OCI-LY1 (cell line): ENCODE results near the gene IFNGR1.

ENCODE experiments used
- H2AFZ ChIP-seq: fragments of 200-600 bp; sonication (generic), shearing (Covaris generic); 2 replicates; pipeline ENCODE4 v1.6.0; 2014; ENCODE audit warnings: antibody characterized with exemption, mild to moderate bottlenecking, low read length
- H3F3A ChIP-seq: fragments of 200-600 bp; sonication (generic), shearing (Covaris generic); 2 replicates; pipeline ENCODE4 v1.6.0; 2014; ENCODE audit warnings: mild to moderate bottlenecking, antibody characterized with exemption, low read length, moderate library complexity; ENCODE audit not compliant: insufficient read depth
- H3K27ac ChIP-seq: fragments of 200-600 bp; sonication (generic); 2 replicates; pipeline ENCODE4 v1.5.1; 2014; ENCODE audit warnings: low read length, mixed run types, mild to moderate bottlenecking, low read depth; ENCODE audit not compliant: poor library complexity, severe bottlenecking
- H3K27me3 ChIP-seq: fragments of 200-600 bp; sonication (generic); 2 replicates; pipeline ENCODE4 v1.6.0; 2014; ENCODE audit warnings: antibody characterized with exemption, mild to moderate bottlenecking, low read length, moderate library complexity; ENCODE audit not compliant: insufficient read depth
- H3K36me3 ChIP-seq: fragments of 200-600 bp; sonication (generic); 2 replicates; pipeline ENCODE4 v1.6.1; 2014; ENCODE audit warnings: mild to moderate bottlenecking, antibody characterized with exemption, low read length, moderate library complexity, mixed read lengths; ENCODE audit not compliant: insufficient read depth
- H3K4me1 ChIP-seq: fragments of 200-600 bp; sonication (generic); 2 replicates; pipeline ENCODE4 v1.5.1; 2014; ENCODE audit warnings: mild to moderate bottlenecking, low read length, moderate library complexity; ENCODE audit not compliant: insufficient read depth, severe bottlenecking
- H3K4me2 ChIP-seq: fragments of 200-600 bp; sonication (generic), shearing (Covaris generic); 2 replicates; pipeline ENCODE4 v1.6.1; 2014; ENCODE audit warnings: low read length
- H3K4me3 ChIP-seq: fragments of 200-600 bp; sonication (generic); 2 replicates; pipeline ENCODE4 v1.5.1; 2014; ENCODE audit warnings: low read length, low read depth, mild to moderate bottlenecking, mixed read lengths; ENCODE audit not compliant: poor library complexity, severe bottlenecking
- H3K79me2 ChIP-seq: fragments of 200-600 bp; shearing (Covaris generic); 2 replicates; pipeline ENCODE4 v1.6.1; 2016; ENCODE audit warnings: mixed run types, low read length, mixed read lengths; ENCODE audit not compliant: insufficient read depth
- H3K9ac ChIP-seq: fragments of 200-600 bp; sonication (generic), shearing (Covaris generic); 2 replicates; pipeline ENCODE4 v1.6.1; 2014; ENCODE audit warnings: mild to moderate bottlenecking, low read length, mixed read lengths
- H3K9me2 ChIP-seq: fragments of 200-600 bp; sonication (generic), shearing (Covaris generic); 2 replicates; pipeline ENCODE4 v1.6.1; 2014; ENCODE audit warnings: low read depth, mild to moderate bottlenecking, low read length, mixed read lengths
- H3K9me3 ChIP-seq: fragments of 200-600 bp; shearing (Covaris generic); 2 replicates; pipeline ENCODE4 v1.6.1; 2014; ENCODE audit warnings: low read length, mixed read lengths
- H4K20me1 ChIP-seq: fragments of 200-600 bp; sonication (generic), shearing (Covaris generic); 2 replicates; pipeline ENCODE4 v1.6.0; 2016; ENCODE audit warnings: mild to moderate bottlenecking, low read length; ENCODE audit not compliant: insufficient read depth
- CTCF ChIP-seq: fragments of 200-600 bp; sonication (generic), shearing (Covaris generic); IDR thresholded peaks from 2 replicates; pipeline ENCODE4 v1.5.1; 2017; ENCODE audit warnings: mild to moderate bottlenecking, antibody characterized with exemption, low read length, moderate library complexity, mixed read lengths
- EZH2 ChIP-seq: fragments of 200-600 bp; sonication (generic), shearing (Covaris generic); IDR thresholded peaks from 2 replicates; pipeline ENCODE4 v1.8.0; 2017; ENCODE audit warnings: borderline replicate concordance, mixed run types, mild to moderate bottlenecking, antibody characterized with exemption, low read length, moderate library complexity, mixed read lengths

IFNGR1 gene

GRCh38 chr6:137155830-137156229 is 63.4 kb downstream of the IFNGR1 start:
- no peak overlapping the region for H3K4me3 ChIP-seq
- no peak overlapping the region for H3K4me2 ChIP-seq
- H3K36me3 ChIP-seq = no peaks in the 10 kb centered on the region
- no peaks in the 10 kb centered on the region for H3K9me2 ChIP-seq
- H3K27me3 ChIP-seq = no peaks in the 10 kb centered on the region
- no peak overlapping the region for H2AFZ ChIP-seq
- no peak for TF ChIP-seq EZH2
- no peaks in the 10 kb centered on the region for H3K79me2 ChIP-seq
- no peak overlapping the region for H3K27ac ChIP-seq
- H3K9me3 ChIP-seq = no peaks in the 10 kb centered on the region
- H3F3A ChIP-seq = no peaks in the 10 kb centered on the region
- H3K9ac ChIP-seq = no peak overlapping the region
- no peaks in the 10 kb centered on the region for H4K20me1 ChIP-seq
- no peaks in the 10 kb centered on the region for H3K4me1 ChIP-seq

- Histone ChIP-seq H3F3A (no peaks in the 10 kb centered on the region), H3K9me3 (no peaks in the 10 kb centered on the region), H3K9ac (no peak overlapping the region), H3K27ac (no peak overlapping the region), H3K27me3 (no peaks in the 10 kb centered on the region), H3K4me1 (no peaks in the 10 kb centered on the region), H3K4me3 (no peak overlapping the region), H3K9me2 (no peaks in the 10 kb centered on the region), H3K79me2 (no peaks in the 10 kb centered on the region), H3K4me2 (no peak overlapping the region), H4K20me1 (no peaks in the 10 kb centered on the region), H2AFZ (no peak overlapping the region), H3K36me3 (no peaks in the 10 kb centered on the region)
- TF ChIP-seq CTCF (no peak), EZH2 (no peak)
Measured at GRCh38 chr6:137150072-137150471, 69.1 kb downstream of the IFNGR1 start.

GRCh38 chr6:137149035-137149393 is 70.2 kb downstream of the IFNGR1 start:
- no peaks in the 10 kb centered on the region for H3K36me3 ChIP-seq
- H4K20me1 ChIP-seq = no peaks in the 10 kb centered on the region
- H3K9me2 ChIP-seq = no peaks in the 10 kb centered on the region
- no peak overlapping the region for H3K4me2 ChIP-seq
- H3K4me3 ChIP-seq = no peak overlapping the region
- TF ChIP-seq EZH2 = no peak
- no peak for TF ChIP-seq CTCF
- H2AFZ ChIP-seq = no peak overlapping the region
- H3K79me2 ChIP-seq = no peaks in the 10 kb centered on the region
- H3F3A ChIP-seq = no peaks in the 10 kb centered on the region
- no peak overlapping the region for H3K27ac ChIP-seq
- no peaks in the 10 kb centered on the region for H3K4me1 ChIP-seq
- no peak overlapping the region for H3K9ac ChIP-seq
- H3K9me3 ChIP-seq = no peaks in the 10 kb centered on the region
- no peaks in the 10 kb centered on the region for H3K27me3 ChIP-seq

GRCh38 chr6:137148306-137149034 is 70.7 kb downstream of the IFNGR1 start:
- no peaks in the 10 kb centered on the region for H3K36me3 ChIP-seq
- no peaks in the 10 kb centered on the region for H3K9me3 ChIP-seq
- no peaks in the 10 kb centered on the region for H3F3A ChIP-seq
- H2AFZ ChIP-seq = no peak overlapping the region
- H3K27me3 ChIP-seq = no peaks in the 10 kb centered on the region
- no peak overlapping the region for H3K4me3 ChIP-seq
- H3K4me2 ChIP-seq = no peak overlapping the region
- TF ChIP-seq EZH2 (no peak), CTCF (no peak)
- no peak overlapping the region for H3K9ac ChIP-seq
- H4K20me1 ChIP-seq = no peaks in the 10 kb centered on the region
- no peaks in the 10 kb centered on the region for H3K4me1 ChIP-seq
- H3K9me2 ChIP-seq = no peaks in the 10 kb centered on the region
- no peak overlapping the region for H3K27ac ChIP-seq
- H3K79me2 ChIP-seq = no peaks in the 10 kb centered on the region
